Cardiac fibroblast (primary cell): Measurements from ENCODE around the gene SELENOF.

Experiments used
- DNase-seq, 2 donors: peaks; one replicate each; pipeline versions ENCODE4 v3.0.0 to v3.0.0-alpha.2; 2010; ENCODE audit warnings: low read depth in 2 of 2
- H3K4me3 ChIP-seq, 2 donors: replicated peaks in 1 of 2; 1 replicate in 1 of 2; 2 replicates in 1 of 2; pipeline ENCODE4 v1.5.1; 2011; ENCODE audit warnings: low read depth in 2 of 2, low read length in 2 of 2, mild to moderate bottlenecking in 2 of 2, moderate library complexity in 1 of 2
- TF ChIP-seq, protein P1 (sequence below): IDR thresholded peaks from one replicate; pipeline ENCODE4 v1.5.1; 2011; ENCODE audit warnings: low read depth, mild to moderate bottlenecking, low read length, inconsistent platforms

Gene SELENOF

GRCh38 chr1:86938450-86938849 lies 24.5 kb upstream of the SELENOF start:
- TF ChIP-seq, protein P1, sequence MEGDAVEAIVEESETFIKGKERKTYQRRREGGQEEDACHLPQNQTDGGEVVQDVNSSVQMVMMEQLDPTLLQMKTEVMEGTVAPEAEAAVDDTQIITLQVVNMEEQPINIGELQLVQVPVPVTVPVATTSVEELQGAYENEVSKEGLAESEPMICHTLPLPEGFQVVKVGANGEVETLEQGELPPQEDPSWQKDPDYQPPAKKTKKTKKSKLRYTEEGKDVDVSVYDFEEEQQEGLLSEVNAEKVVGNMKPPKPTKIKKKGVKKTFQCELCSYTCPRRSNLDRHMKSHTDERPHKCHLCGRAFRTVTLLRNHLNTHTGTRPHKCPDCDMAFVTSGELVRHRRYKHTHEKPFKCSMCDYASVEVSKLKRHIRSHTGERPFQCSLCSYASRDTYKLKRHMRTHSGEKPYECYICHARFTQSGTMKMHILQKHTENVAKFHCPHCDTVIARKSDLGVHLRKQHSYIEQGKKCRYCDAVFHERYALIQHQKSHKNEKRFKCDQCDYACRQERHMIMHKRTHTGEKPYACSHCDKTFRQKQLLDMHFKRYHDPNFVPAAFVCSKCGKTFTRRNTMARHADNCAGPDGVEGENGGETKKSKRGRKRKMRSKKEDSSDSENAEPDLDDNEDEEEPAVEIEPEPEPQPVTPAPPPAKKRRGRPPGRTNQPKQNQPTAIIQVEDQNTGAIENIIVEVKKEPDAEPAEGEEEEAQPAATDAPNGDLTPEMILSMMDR: no peak
- DNase-seq: peak in 1 of 2 donors; percentile 11

GRCh38 chr1:86933562-86934377 lies 19.8 kb upstream of the SELENOF start:
- no peak for DNase-seq
- TF ChIP-seq, protein P1: no peak
- H3K4me3 ChIP-seq: no peak overlapping the region

More at GRCh38 chr1:86938450-86938849, 24.5 kb upstream of the SELENOF start:
- no peak overlapping the region for H3K4me3 ChIP-seq

DNA sequence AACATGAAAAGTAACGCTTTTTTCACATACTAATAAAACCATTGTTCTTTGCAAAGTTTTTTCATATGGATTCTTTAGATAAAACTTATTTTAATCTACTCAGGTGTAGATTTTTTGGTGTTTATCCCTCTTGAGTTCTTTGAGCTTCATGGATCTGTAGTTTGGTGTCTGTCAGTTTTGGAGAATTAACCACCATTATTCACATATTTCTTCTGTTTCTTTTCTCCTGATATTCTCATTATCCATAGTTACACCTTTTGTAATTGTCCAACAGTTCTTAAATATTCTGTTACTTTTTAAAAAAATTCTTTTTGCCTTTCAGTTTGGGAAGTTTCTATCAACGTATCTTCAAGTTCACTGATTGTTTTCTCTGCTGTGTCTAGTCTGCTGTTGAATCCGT lies 19.1 kb upstream of the SELENOF start:
- TF ChIP-seq, protein P1: no peak
- DNase-seq: no peak
- no peak overlapping the region for H3K4me3 ChIP-seq

DNA sequence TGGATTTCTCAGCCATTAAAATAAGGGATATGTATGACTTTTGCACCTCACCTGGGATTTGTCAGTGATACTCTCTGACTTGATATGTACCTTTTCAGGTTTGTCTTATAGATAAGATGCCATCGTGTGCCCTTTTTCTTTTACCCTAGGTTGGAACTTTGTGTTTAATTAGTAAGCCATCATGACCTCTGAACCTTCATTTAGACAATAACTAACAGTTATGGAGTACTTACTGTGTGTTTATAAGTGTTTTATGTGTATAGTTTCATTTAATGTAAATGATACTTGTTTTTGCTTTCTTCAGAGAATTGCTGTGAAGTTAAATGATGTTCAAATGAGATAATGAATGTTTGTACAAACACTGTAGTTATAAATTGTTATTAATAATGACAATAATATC lies 14.9 kb upstream of the SELENOF start:
- H3K4me3 ChIP-seq: no peak overlapping the region
- no peak for DNase-seq
- TF ChIP-seq, protein P1: no peak

- TF ChIP-seq, protein P1: no peak
- peak; percentile 18 for DNase-seq
- no peak overlapping the region for H3K4me3 ChIP-seq
Measured at GRCh38 chr1:86926883-86927282, 13.0 kb upstream of the SELENOF start.

GRCh38 chr1:86925742-86926141 lies 11.8 kb upstream of the SELENOF start:
- no peak overlapping the region for H3K4me3 ChIP-seq
- no peak for DNase-seq
- TF ChIP-seq, protein P1: no peak
